Tibial nerve (tissue), 4 donors: Measurements from ENCODE around the gene DHRS7. TPM values are rescaled to one million over a fixed set of nuclear protein-coding genes. Genes with fewer than 3 reads are reported as not detected.

ENCODE experiments used
- DNase-seq, 2 donors: peaks; one replicate each; pipeline ENCODE4 v3.0.0-alpha.2; 2019; ENCODE audit warnings: low spot score in 2 of 2
- H3K27ac ChIP-seq, 4 donors: fragments of 200-600 bp; sonication (generic) in 3 of 4; one replicate each; pipeline ENCODE4 v1.5.1; 2017 to 2019; ENCODE audit warnings: mild to moderate bottlenecking in 1 of 4
- H3K27me3 ChIP-seq, 2 donors: fragments of 200-600 bp; sonication (generic) in 1 of 2; one replicate each; pipeline versions ENCODE4 v1.5.1 to v1.6.0; 2017 to 2019
- H3K36me3 ChIP-seq, 3 donors: fragments of 200-600 bp; sonication (generic); one replicate each; pipeline ENCODE4 v1.5.1; 2018 to 2019
- H3K4me1 ChIP-seq, 4 donors: fragments of 200-600 bp; sonication (generic) in 3 of 4; one replicate each; pipeline ENCODE4 v1.5.1; 2017 to 2019
- H3K4me3 ChIP-seq, 4 donors: fragments of 200-600 bp; sonication (generic) in 3 of 4; one replicate each; pipeline ENCODE4 v1.5.1; 2017 to 2019; ENCODE audit warnings: mild to moderate bottlenecking in 1 of 4, moderate library complexity in 1 of 4
- H3K9me3 ChIP-seq, 4 donors: fragments of 200-600 bp; sonication (generic) in 3 of 4; one replicate each; pipeline ENCODE4 v1.5.1; 2017 to 2019
- EP300 ChIP-seq, 2 donors: sonication (generic); formaldehyde crosslinking; IDR thresholded peaks; one replicate each; pipeline ENCODE4 v1.6.1; 2017; ENCODE audit warnings: antibody characterized with exemption in 2 of 2, mild to moderate bottlenecking in 1 of 2
- POLR2A ChIP-seq, 2 donors: fragments of 450-650 bp; IDR thresholded peaks; one replicate each; pipeline ENCODE4 v1.6.1; 2017; ENCODE audit warnings: antibody characterized with exemption in 2 of 2, mild to moderate bottlenecking in 2 of 2, moderate library complexity in 2 of 2
- WGBS, 2 donors: methylation state at CpG; one replicate each; pipeline ENCODE4 v1.1.5; 2018; 5-methylcytosine and 5-hydroxymethylcytosine counted together
- total RNA-seq, 4 donors: library from RNA; depleted of rRNA; stranded (reverse); fragments of >200 nt; gene quantifications; one replicate each; pipeline ENCODE4 v1.1.0, GENCODE V29; 2016
- TF ChIP-seq, protein P1 (sequence below), 5 experiments: fragments of 200-600 bp in 3 of 5; fragments of 450-650 bp in 2 of 5; sonication (generic) in 3 of 5; IDR thresholded peaks; one replicate each; pipeline ENCODE4 v1.5.1; 2016 to 2019; ENCODE audit warnings: antibody characterized with exemption in 5 of 5, mild to moderate bottlenecking in 3 of 5, moderate library complexity in 2 of 5

DHRS7 gene, protein sequence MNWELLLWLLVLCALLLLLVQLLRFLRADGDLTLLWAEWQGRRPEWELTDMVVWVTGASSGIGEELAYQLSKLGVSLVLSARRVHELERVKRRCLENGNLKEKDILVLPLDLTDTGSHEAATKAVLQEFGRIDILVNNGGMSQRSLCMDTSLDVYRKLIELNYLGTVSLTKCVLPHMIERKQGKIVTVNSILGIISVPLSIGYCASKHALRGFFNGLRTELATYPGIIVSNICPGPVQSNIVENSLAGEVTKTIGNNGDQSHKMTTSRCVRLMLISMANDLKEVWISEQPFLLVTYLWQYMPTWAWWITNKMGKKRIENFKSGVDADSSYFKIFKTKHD
- total RNA-seq: 100 to 1,000 TPM in 1 of 4 donors, 10 to 100 TPM in 3; 77.1 to 126 (median 85.6) TPM

DNA sequence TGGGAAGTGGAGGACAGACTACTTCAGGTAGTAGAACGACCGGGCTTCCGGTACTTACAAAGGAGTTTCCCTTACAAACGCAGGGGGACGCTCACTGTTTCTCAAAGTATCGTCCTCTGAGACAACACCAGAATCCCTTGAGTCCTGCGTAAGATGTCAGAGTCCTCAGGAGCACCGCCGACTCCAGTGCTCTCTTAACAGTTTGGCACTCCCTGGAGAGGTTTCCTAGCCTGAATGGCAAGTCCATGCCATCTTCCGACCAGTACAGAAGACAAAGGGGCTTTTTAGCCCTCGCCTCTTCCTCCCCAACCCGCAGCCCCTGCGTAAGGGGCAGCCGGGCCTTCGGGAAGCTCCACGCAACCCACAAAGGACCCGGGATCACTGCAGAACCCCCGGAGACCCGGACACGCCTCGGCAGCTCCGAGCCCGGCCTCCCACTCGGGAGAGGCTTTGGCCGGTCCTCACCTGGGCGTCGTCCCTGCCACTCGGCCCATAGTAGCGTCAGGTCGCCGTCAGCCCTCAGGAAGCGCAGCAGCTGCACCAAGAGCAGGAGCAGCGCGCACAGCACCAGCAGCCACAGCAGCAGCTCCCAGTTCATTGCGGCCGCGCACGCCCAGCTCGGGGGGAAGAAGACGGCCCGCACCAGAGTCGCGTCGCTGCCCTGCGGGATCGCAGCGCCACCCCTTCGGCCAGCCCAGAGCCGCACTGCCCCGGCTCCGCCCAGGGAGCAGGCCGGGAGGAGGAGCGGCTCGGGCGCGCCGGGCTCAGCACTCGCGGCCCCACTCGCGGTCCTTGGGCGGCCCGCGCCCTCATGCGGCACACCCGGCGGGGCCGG is at the start of gene DHRS7:
Gene DHRS7 (minus strand): TSS at position 687 of the 835 bp plus-strand sequence. CDS start 89 bp downstream, at position 598.
- TF ChIP-seq POLR2A (IDR thresholded peaks at IDR 0.05): peak; percentile 71 to 76
- TF ChIP-seq, protein P1, sequence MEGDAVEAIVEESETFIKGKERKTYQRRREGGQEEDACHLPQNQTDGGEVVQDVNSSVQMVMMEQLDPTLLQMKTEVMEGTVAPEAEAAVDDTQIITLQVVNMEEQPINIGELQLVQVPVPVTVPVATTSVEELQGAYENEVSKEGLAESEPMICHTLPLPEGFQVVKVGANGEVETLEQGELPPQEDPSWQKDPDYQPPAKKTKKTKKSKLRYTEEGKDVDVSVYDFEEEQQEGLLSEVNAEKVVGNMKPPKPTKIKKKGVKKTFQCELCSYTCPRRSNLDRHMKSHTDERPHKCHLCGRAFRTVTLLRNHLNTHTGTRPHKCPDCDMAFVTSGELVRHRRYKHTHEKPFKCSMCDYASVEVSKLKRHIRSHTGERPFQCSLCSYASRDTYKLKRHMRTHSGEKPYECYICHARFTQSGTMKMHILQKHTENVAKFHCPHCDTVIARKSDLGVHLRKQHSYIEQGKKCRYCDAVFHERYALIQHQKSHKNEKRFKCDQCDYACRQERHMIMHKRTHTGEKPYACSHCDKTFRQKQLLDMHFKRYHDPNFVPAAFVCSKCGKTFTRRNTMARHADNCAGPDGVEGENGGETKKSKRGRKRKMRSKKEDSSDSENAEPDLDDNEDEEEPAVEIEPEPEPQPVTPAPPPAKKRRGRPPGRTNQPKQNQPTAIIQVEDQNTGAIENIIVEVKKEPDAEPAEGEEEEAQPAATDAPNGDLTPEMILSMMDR (IDR thresholded peaks at IDR 0.05): peak; percentile 30 to 72 (median 46)
- TF ChIP-seq EP300 (IDR thresholded peaks at IDR 0.05): peak in 1 of 2 donors; percentile 88
- H3K9me3 ChIP-seq: no peaks in the 10 kb centered on the region
- DNase-seq: peak; percentile 64 to 65
- peaks cover 0 to 53% (median 17%) of the 10 kb centered on the region in 4 donors for H3K4me1 ChIP-seq
- 0 to 1% methylated on average over 42 to 53 of the region's 68 CpGs for WGBS, 2 donors
- H3K27ac ChIP-seq: peak within 1 kb of the TSS; percentile 88 to 99 (median 94)
- no peaks in the 10 kb centered on the region for H3K27me3 ChIP-seq
- no peaks in the 10 kb centered on the region for H3K36me3 ChIP-seq
- peak within 1 kb of the TSS; percentile 79 to 96 (median 87) for H3K4me3 ChIP-seq

DNA sequence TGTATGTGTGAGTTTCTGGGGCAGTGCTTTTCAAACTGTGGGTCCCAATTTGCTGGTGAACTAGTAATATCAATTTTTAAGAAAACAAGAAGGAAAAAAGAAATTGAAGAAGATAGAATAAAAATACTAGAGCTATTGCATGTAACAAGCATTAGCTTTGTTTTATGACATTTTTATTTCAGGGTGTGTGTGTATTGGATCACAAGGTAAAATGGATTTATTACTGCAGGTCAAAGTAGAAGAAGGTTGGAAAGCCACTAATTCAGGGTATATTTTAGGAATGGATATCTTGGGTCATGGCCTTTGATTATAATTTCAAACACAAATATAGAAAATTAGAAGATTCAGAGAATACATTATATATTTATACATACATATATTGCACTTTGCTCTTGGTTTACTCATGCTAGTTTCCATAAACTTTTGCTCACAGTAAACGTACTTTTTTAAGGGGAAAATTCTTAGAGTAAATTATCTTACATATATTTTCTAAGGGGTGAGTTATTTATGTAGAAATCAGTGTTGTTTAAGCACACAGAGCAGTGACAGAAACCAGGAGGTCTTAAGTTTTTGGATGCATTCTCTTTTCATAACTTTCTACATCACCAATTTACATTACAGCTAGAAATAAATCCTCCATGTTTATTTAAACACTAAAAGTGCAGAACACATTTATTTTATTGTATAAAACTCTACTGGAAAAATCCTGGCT is 49.4 kb upstream of the DHRS7 start:
- Histone ChIP-seq H3K27me3 (no peaks in the 10 kb centered on the region), H3K27ac (no peak overlapping the region), H3K9me3 (no peaks in the 10 kb centered on the region), H3K36me3 (no peaks in the 10 kb centered on the region), H3K4me3 (no peak overlapping the region), H3K4me1 (no peaks in the 10 kb centered on the region)
- 42 to 46% methylated on average over 1 of the region's 1 CpG for WGBS, 2 donors
- TF ChIP-seq, protein P1 (IDR thresholded peaks at IDR 0.05): no peak
- no peak for TF ChIP-seq EP300 (IDR thresholded peaks at IDR 0.05)
- no peak for TF ChIP-seq POLR2A (IDR thresholded peaks at IDR 0.05)
- no peak for DNase-seq

DNA sequence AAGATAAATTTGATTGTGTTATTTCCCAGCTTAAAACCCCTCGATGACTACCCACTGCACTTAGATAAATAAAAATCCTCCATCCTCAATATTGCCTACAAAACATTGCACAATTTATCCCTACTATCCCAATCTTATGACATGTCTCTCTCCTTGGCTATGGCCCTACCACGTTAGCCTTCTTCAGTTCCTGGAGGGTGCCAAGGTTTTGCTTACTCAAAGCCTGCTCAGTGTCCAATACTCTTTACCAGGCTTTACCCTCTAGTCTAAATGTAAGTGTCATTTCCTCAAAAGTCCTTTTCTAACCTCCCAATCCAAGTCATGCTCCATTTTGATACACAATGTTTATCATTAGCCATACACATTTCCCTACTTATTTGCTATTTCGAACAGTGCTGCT is 48.8 kb upstream of the DHRS7 start:
- Histone ChIP-seq H3K4me1 (no peaks in the 10 kb centered on the region), H3K27me3 (no peaks in the 10 kb centered on the region), H3K27ac (no peak overlapping the region), H3K9me3 (no peaks in the 10 kb centered on the region), H3K36me3 (no peaks in the 10 kb centered on the region), H3K4me3 (no peak overlapping the region)
- no peak for DNase-seq
- TF ChIP-seq EP300 (IDR thresholded peaks at IDR 0.05) (no peak), POLR2A (IDR thresholded peaks at IDR 0.05) (no peak)
- TF ChIP-seq, protein P1 (IDR thresholded peaks at IDR 0.05): no peak
- 88 to 91% methylated on average over 3 of the region's 3 CpGs for WGBS, 2 donors

DNA sequence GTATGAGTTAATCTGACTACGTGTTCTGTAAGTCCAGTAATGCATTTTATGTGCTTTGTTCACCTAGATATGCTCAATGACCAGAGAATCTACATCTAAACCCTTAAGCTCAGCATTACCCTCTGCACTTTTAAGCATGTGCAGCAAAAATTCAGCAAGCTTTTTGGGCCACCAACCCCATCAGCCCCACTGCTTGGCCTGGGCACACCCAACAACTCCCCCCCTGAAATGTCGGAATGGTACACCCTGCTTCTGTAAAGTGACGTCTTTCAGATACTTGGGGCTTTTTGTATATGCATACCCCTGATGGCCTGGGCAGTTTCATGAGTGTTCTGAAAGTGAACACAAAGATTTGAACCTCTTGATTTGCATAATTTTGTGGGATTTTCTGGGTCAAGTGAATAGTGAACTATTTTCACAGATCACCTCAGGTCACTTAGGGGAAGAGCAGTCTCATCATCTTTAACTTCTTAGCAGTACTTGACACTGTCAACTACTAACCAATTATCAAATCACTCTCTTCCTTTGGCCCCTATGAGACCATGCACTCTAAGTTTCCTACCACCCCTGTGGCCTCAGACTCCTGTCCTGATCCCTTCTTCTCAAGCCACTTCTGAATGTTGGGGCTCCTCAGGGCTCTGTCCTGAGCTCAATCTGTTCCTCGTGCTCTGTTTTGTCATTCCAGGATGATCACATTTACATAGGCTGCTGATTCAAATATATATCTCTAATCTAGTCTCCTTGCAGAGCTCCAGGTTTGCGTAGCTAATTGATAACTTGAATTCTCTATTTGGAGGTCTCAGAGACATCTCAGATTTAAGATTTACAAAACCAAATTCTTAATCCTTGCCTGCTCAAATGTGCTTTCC is 47.5 kb upstream of the DHRS7 start:
- no peak overlapping the region for H3K4me3 ChIP-seq
- no peaks in the 10 kb centered on the region for H3K27me3 ChIP-seq
- 80 to 86% methylated on average over 5 of the region's 5 CpGs for WGBS, 2 donors
- no peak for TF ChIP-seq POLR2A (IDR thresholded peaks at IDR 0.05)
- TF ChIP-seq EP300 (IDR thresholded peaks at IDR 0.05): no peak
- TF ChIP-seq, protein P1 (IDR thresholded peaks at IDR 0.05): no peak
- no peak for DNase-seq
- H3K27ac ChIP-seq: no peak overlapping the region
- H3K36me3 ChIP-seq: no peaks in the 10 kb centered on the region
- H3K9me3 ChIP-seq: no peaks in the 10 kb centered on the region
- no peaks in the 10 kb centered on the region for H3K4me1 ChIP-seq
